Fibroblast of the aortic adventitia (primary cell): ENCODE measurements around the gene OLIG1. TPM values are rescaled to one million over a fixed set of nuclear protein-coding genes. Genes with fewer than 3 reads are reported as not detected.

Experiments
- DNase-seq: peaks from one replicate; pipeline ENCODE4 v3.0.0-alpha.2; 2010; ENCODE audit warnings: low read depth
- H3K4me3 ChIP-seq: 2 replicates; pipeline ENCODE4 v1.5.1; 2011; ENCODE audit warnings: low read depth, mild to moderate bottlenecking, control low read depth, low read length, moderate library complexity
- total RNA-seq: library from RNA; depleted of rRNA; stranded (reverse); fragments of >200 nt; gene quantifications from 2 replicates; pipeline ENCODE4 v1.2.3, GENCODE V29; 2012; ENCODE audit warnings: low replicate concordance
- TF ChIP-seq, protein P1 (sequence below): IDR thresholded peaks from 2 replicates; pipeline ENCODE4 v1.5.1; 2011; ENCODE audit warnings: mild to moderate bottlenecking, low read length, control low read depth, inconsistent platforms; ENCODE audit not compliant: insufficient read depth

OLIG1 gene, protein sequence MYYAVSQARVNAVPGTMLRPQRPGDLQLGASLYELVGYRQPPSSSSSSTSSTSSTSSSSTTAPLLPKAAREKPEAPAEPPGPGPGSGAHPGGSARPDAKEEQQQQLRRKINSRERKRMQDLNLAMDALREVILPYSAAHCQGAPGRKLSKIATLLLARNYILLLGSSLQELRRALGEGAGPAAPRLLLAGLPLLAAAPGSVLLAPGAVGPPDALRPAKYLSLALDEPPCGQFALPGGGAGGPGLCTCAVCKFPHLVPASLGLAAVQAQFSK
- total RNA-seq, result not detected in 2 replicates

- no peak for DNase-seq
- TF ChIP-seq, protein P1, sequence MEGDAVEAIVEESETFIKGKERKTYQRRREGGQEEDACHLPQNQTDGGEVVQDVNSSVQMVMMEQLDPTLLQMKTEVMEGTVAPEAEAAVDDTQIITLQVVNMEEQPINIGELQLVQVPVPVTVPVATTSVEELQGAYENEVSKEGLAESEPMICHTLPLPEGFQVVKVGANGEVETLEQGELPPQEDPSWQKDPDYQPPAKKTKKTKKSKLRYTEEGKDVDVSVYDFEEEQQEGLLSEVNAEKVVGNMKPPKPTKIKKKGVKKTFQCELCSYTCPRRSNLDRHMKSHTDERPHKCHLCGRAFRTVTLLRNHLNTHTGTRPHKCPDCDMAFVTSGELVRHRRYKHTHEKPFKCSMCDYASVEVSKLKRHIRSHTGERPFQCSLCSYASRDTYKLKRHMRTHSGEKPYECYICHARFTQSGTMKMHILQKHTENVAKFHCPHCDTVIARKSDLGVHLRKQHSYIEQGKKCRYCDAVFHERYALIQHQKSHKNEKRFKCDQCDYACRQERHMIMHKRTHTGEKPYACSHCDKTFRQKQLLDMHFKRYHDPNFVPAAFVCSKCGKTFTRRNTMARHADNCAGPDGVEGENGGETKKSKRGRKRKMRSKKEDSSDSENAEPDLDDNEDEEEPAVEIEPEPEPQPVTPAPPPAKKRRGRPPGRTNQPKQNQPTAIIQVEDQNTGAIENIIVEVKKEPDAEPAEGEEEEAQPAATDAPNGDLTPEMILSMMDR, result no peak
- no peak within 1 kb of the TSS for H3K4me3 ChIP-seq
Measured at GRCh38 chr21:33069994-33070743, at the start of gene OLIG1. TSS of gene OLIG1 (plus strand) at chr21:33070141. CDS start at chr21:33070247, 106 bp downstream.

DNA sequence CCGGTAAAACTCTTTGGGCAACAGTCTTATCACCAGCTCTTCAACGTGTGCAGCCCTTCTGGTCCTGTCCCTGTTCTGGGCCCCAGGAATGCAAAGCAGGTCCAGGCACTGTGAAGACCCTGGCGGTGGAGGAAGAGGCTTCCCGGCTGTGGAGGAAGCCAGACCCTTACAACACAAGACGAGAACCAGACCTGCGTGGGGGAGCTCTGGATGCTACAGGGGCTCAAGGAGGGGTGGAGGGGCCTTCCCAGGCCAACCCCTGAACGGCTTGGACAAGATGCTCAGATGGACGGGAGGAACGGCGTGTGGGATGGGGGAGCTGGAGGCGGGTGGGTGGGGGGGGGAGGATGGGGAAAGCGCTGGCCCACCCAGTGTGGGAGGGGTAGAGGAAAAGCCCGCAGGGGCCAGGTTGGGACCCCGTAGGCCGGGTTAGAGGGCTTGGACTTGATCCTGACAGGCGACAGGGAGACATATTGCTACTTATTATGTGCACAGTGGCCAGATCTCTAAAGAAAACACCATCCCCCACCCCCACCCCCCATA, 49.3 kb upstream of the OLIG1 start:
- TF ChIP-seq, protein P1, result no peak
- no peak for DNase-seq
- H3K4me3 ChIP-seq, result no peak overlapping the region

- TF ChIP-seq, protein P1, result no peak
- H3K4me3 ChIP-seq, result no peak overlapping the region
- no peak for DNase-seq
Measured at GRCh38 chr21:33021150-33021549, 48.8 kb upstream of the OLIG1 start.

GRCh38 chr21:33021667-33022066, 48.3 kb upstream of the OLIG1 start:
- H3K4me3 ChIP-seq, result no peak overlapping the region
- DNase-seq, result no peak
- TF ChIP-seq, protein P1, result no peak

DNA sequence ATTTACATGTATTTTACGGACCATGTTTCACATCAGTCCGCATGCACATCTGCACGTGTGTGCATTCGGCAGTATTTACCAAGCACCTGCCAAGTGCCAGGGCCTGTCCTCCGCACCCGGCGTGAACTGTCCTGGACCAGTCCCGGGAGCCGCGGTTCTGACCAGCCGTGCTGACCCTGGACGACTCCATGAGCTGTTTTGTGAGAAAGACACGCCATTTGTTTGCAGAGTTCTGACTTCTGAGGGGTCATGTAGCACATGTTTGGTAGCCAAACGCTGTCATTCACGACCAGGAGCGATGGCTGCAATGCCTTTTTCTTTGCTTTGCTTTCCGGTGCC, 47.5 kb upstream of the OLIG1 start:
- no peak for DNase-seq

DNA sequence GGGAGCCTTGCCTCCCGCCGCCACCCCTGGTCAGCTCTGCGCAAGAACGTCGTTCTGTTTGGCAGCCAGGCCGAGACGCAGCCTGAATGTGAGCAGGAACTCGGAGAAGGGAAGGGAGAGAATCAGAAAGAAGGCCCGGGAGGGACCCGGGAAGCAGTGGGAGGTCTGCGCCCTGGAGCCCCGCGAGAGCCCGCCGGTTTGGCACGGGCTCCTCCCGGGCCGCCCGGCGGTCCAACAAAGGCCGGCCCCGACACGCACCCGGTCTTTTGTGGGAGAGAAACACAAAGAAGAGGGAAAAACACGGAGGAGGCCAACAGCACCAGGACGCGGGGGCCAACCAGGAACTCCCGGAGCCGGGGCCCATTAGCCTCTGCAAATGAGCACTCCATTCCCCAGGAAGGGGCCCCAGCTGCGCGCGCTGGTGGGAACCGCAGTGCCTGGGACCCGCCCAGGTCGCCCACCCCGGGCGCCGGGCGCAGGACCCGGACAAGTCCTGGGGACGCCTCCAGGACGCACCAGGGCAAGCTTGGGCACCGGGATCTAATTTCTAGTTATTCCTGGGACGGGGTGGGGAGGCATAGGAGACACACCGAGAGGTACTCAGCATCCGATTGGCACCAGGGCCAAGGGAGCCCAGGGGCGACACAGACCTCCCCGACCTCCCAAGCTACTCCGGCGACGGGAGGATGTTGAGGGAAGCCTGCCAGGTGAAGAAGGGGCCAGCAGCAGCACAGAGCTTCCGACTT, 46.9 kb upstream of the OLIG1 start:
- no peak for DNase-seq
- H3K4me3 ChIP-seq, result no peak overlapping the region
- TF ChIP-seq, protein P1, result no peak

More for the DNA sequence above, 47.5 kb upstream of the OLIG1 start:
- TF ChIP-seq, protein P1, result no peak
- H3K4me3 ChIP-seq, result no peak overlapping the region
